LNCAP (cell line): ENCODE results near the gene ASTN2.

Experiments
- CTCF ChIP-seq: fragments of 450-650 bp; IDR thresholded peaks from 2 replicates; pipeline ENCODE4 v1.5.1; 2017; ENCODE audit warnings: mild to moderate bottlenecking

ASTN2 gene

GRCh38 chr9:117293206-117294114, 121.4 kb downstream of the ASTN2 start:
- no peak for TF ChIP-seq CTCF

GRCh38 chr9:117290856-117291622, 123.8 kb downstream of the ASTN2 start:
- no peak for TF ChIP-seq CTCF

- TF ChIP-seq CTCF = no peak
Measured at GRCh38 chr9:117290306-117290840, 124.5 kb downstream of the ASTN2 start.

GRCh38 chr9:117286245-117286644, 128.6 kb downstream of the ASTN2 start:
- TF ChIP-seq CTCF = no peak

- no peak for TF ChIP-seq CTCF
Measured at GRCh38 chr9:117284414-117284813, 130.4 kb downstream of the ASTN2 start.

GRCh38 chr9:117282541-117282940, 132.3 kb downstream of the ASTN2 start:
- TF ChIP-seq CTCF = no peak

- no peak for TF ChIP-seq CTCF
Measured at GRCh38 chr9:117278471-117279035, 136.3 kb downstream of the ASTN2 start.
